KOPT-K1 (cell line): ENCODE measurements around the gene ARMCX2.
"Not testable (repeated sequence)": the region's sequence is repeated elsewhere in the genome, so short reads cannot be mapped to it uniquely, and the experiment has no call there.

ENCODE experiments used
- H3K27ac ChIP-seq: fragments of 200-600 bp; sonication (generic); 2 replicates; pipeline ENCODE4 v1.5.1; 2016; ENCODE audit warnings: antibody characterized with exemption, mild to moderate bottlenecking, low read depth, low read length; ENCODE audit not compliant: poor library complexity, severe bottlenecking
- H3K36me3 ChIP-seq: fragments of 200-600 bp; sonication (generic); 2 replicates; pipeline ENCODE4 v1.5.1; 2017; ENCODE audit warnings: antibody characterized with exemption, mild to moderate bottlenecking, low read length, moderate library complexity; ENCODE audit not compliant: insufficient read depth
- H3K9me3 ChIP-seq: fragments of 200-600 bp; sonication (generic); 2 replicates; pipeline ENCODE4 v1.5.1; 2017; ENCODE audit warnings: antibody characterized with exemption, low read length, mild to moderate bottlenecking; ENCODE audit not compliant: insufficient read depth, poor library complexity, severe bottlenecking

The ARMCX2 gene

GRCh38 chrX:101659601-101660063 is at the start of gene ARMCX2:
TSS of gene ARMCX2 (minus strand) at chrX:101659850. CDS start at chrX:101657588, 2,262 bp downstream.
- peak within 1 kb of the TSS; percentile 45 for H3K27ac ChIP-seq
- no peaks in the 10 kb centered on the region for H3K36me3 ChIP-seq

GRCh38 chrX:101709384-101709783 is 49.7 kb upstream of the ARMCX2 start:
- no peak overlapping the region for H3K27ac ChIP-seq
- no peaks in the 10 kb centered on the region for H3K36me3 ChIP-seq
- no peaks in the 10 kb centered on the region for H3K9me3 ChIP-seq

More at GRCh38 chrX:101659601-101660063, at the start of gene ARMCX2:
- no peaks in the 10 kb centered on the region for H3K9me3 ChIP-seq

- no peak overlapping the region for H3K27ac ChIP-seq
Observed at GRCh38 chrX:101708163-101708562, 48.5 kb upstream of the ARMCX2 start.

GRCh38 chrX:101693476-101693875 is 33.8 kb upstream of the ARMCX2 start:
- Histone ChIP-seq H3K27ac (no peak overlapping the region), H3K36me3 (no peaks in the 10 kb centered on the region), H3K9me3 (no peaks in the 10 kb centered on the region)

More at GRCh38 chrX:101708163-101708562, 48.5 kb upstream of the ARMCX2 start:
- H3K9me3 ChIP-seq = no peaks in the 10 kb centered on the region
- H3K36me3 ChIP-seq = no peaks in the 10 kb centered on the region

- no peaks in the 10 kb centered on the region for H3K36me3 ChIP-seq
- no peaks in the 10 kb centered on the region for H3K9me3 ChIP-seq
- H3K27ac ChIP-seq = no peak overlapping the region
Observed at GRCh38 chrX:101691835-101692234, 32.2 kb upstream of the ARMCX2 start.

GRCh38 chrX:101686574-101686973 is 26.9 kb upstream of the ARMCX2 start:
- Histone ChIP-seq H3K9me3 (no peaks in the 10 kb centered on the region), H3K27ac (no peak overlapping the region), H3K36me3 (no peaks in the 10 kb centered on the region)

- Histone ChIP-seq H3K27ac (no peak overlapping the region), H3K36me3 (no peaks in the 10 kb centered on the region), H3K9me3 (no peaks in the 10 kb centered on the region)
Observed at GRCh38 chrX:101685923-101686322, 26.3 kb upstream of the ARMCX2 start.

- Histone ChIP-seq H3K36me3 (no peaks in the 10 kb centered on the region), H3K27ac (no peak overlapping the region)
Observed at GRCh38 chrX:101682723-101683122, 23.1 kb upstream of the ARMCX2 start.

GRCh38 chrX:101677028-101677427 is 17.4 kb upstream of the ARMCX2 start:
- H3K27ac ChIP-seq = no peak overlapping the region
- no peaks in the 10 kb centered on the region for H3K9me3 ChIP-seq
- H3K36me3 ChIP-seq = no peaks in the 10 kb centered on the region

More at GRCh38 chrX:101682723-101683122, 23.1 kb upstream of the ARMCX2 start:
- no peaks in the 10 kb centered on the region for H3K9me3 ChIP-seq

- Histone ChIP-seq H3K9me3 (no peaks in the 10 kb centered on the region), H3K36me3 (no peaks in the 10 kb centered on the region), H3K27ac (no peak overlapping the region)
Observed at GRCh38 chrX:101676571-101676970, 16.9 kb upstream of the ARMCX2 start.

GRCh38 chrX:101668143-101668542 is 8.5 kb upstream of the ARMCX2 start:
- no peaks in the 10 kb centered on the region for H3K9me3 ChIP-seq
- no peaks in the 10 kb centered on the region for H3K36me3 ChIP-seq
- no peak overlapping the region for H3K27ac ChIP-seq

GRCh38 chrX:101658661-101659491 is 774 bp downstream of the ARMCX2 start:
- H3K27ac ChIP-seq = peak overlapping the region; percentile 45
- H3K9me3 ChIP-seq = no peaks in the 10 kb centered on the region

GRCh38 chrX:101657495-101657894 is 2.2 kb downstream of the ARMCX2 start:
- Histone ChIP-seq H3K36me3 (no peaks in the 10 kb centered on the region), H3K9me3 (no peaks in the 10 kb centered on the region), H3K27ac (no peak overlapping the region)

More at GRCh38 chrX:101658661-101659491, 774 bp downstream of the ARMCX2 start:
- no peaks in the 10 kb centered on the region for H3K36me3 ChIP-seq

- no peaks in the 10 kb centered on the region for H3K9me3 ChIP-seq
- H3K36me3 ChIP-seq = no peaks in the 10 kb centered on the region
- H3K27ac ChIP-seq = no peak overlapping the region
Observed at GRCh38 chrX:101656817-101657216, 2.8 kb downstream of the ARMCX2 start.

- H3K27ac ChIP-seq = peak overlapping the region; percentile 44
Observed at GRCh38 chrX:101655534-101655933, 4.1 kb downstream of the ARMCX2 start.

GRCh38 chrX:101647716-101648115 is 11.9 kb downstream of the ARMCX2 start:
- H3K9me3 ChIP-seq, H3K27ac ChIP-seq, H3K36me3 ChIP-seq: not testable (repeated sequence)

More at GRCh38 chrX:101655534-101655933, 4.1 kb downstream of the ARMCX2 start:
- Histone ChIP-seq H3K9me3 (no peaks in the 10 kb centered on the region), H3K36me3 (no peaks in the 10 kb centered on the region)
